GM12874 (cell line): ENCODE data around the gene FGF1.

Source experiments
- TF ChIP-seq, protein P1 (sequence below): IDR thresholded peaks from 2 replicates; pipeline ENCODE4 v1.5.1; 2011; ENCODE audit warnings: low read depth, mild to moderate bottlenecking, control low read depth, low read length, moderate library complexity; ENCODE audit not compliant: insufficient read depth

FGF1 gene

DNA sequence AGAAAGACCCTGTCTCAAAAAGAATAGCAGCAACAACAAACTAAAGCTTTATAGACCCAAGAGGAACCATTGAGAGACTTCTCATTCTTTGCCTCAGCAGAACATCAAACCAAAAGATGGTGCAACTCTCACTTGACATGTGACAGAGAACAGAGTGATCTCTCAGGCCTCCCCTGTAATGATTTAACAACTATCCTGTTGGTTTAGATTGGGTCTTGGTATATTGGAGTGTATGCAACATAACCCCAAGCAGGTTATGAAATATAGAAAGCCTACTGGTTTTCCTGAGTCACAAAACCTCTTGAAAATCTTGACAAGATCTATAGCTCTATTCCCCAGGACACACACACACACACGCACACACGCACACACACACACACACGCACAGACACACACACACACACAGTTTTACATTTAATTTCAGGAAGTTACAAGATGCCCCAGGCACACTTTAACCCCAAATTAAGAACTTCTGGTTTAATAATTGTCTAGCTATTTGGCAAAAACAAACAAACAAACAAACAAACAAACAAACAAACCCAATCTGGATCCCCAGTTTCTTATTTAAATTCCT, 6.5 kb upstream of the FGF1 start:
- TF ChIP-seq, protein P1, sequence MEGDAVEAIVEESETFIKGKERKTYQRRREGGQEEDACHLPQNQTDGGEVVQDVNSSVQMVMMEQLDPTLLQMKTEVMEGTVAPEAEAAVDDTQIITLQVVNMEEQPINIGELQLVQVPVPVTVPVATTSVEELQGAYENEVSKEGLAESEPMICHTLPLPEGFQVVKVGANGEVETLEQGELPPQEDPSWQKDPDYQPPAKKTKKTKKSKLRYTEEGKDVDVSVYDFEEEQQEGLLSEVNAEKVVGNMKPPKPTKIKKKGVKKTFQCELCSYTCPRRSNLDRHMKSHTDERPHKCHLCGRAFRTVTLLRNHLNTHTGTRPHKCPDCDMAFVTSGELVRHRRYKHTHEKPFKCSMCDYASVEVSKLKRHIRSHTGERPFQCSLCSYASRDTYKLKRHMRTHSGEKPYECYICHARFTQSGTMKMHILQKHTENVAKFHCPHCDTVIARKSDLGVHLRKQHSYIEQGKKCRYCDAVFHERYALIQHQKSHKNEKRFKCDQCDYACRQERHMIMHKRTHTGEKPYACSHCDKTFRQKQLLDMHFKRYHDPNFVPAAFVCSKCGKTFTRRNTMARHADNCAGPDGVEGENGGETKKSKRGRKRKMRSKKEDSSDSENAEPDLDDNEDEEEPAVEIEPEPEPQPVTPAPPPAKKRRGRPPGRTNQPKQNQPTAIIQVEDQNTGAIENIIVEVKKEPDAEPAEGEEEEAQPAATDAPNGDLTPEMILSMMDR, result no peak

DNA sequence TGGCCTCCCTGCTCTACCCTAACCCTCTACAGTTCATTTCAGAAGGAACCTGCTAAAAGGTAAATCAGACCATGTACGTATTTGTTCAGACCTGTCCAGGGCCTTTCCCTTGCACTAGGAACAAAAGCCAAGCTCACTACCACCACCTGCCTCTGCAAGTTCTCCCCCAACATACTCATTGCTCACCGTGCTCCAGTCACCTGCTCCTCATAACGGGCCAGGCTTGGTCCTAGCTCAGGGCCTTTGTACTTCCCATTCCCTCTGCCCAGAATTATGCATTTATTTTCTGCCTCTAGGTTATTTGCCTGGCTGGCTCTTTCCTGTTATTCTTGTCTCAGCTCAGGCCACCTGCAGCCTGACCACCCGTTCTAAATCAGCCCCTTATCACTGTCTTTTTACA, 4.8 kb upstream of the FGF1 start:
- TF ChIP-seq, protein P1, result no peak

DNA sequence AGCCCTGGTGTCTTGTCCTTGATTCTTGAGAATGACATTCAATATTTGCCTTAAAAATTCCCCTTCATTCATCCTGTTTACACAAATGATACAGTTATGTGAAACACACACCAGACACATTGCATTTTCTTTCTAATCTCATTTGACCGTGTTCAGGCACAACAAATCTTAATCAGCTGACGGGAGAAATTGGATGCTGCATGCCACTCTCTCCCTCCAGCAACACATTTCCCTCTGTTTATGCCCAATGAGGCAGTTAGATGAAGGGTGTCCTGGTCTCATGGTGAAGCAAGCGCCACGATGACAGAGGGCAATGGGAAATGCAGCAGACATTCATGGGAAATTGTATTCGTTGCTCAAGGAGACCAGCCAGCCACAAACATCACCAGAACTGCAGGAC, 3.2 kb upstream of the FGF1 start:
- TF ChIP-seq, protein P1, result no peak

DNA sequence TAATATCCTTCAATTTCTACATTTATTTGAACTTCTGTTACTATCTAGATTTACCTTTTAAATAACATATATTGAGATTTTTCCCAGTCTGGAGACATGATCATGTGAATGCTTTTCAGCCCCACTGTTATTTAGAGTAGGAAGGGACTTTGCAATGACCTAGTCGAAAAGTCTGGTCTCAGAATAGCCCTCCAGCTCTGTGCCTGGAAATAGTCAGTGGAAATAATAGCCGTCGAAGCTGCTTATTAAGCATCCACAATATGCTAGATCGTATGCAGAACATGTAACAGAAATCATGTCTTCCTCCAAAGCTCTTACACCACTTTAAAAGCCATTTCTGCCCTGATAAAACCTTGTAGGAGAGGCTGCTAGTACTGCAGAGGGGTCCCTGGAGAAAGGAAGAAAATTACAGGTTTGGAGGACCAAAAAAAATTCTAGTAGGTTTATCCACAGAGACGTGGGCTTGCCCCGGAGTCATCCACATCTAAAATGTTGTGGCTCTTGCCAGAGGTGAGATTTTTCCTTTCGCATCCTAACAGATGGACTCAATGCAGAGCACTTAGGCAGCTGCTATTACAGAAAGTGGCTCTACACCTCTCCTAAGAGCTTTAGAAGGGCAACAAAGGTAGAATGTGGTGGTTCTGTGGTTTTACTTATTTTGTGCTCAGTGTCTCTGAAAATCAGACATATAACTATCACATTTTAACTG, 2.5 kb upstream of the FGF1 start:
- TF ChIP-seq, protein P1, result no peak

DNA sequence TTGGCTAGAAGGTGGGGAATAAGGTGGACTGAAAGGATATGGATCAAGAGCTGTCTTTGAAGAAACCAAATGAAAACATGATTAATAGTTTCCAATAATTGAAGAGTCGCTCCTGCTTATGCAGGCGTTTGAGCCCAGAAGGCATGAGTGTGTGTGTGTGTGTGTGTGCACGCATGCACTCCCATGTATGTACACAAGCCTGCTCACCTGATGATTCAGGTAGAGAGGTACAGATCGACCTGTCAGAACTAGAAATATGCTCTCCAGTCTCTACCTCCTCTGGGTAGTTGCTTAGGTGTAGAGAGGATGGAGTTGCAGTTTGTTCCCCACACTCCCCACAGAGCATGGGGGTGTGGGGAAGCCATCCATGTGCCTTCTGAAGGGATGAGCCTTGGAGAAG, 1.1 kb upstream of the FGF1 start:
- TF ChIP-seq, protein P1, result no peak

DNA sequence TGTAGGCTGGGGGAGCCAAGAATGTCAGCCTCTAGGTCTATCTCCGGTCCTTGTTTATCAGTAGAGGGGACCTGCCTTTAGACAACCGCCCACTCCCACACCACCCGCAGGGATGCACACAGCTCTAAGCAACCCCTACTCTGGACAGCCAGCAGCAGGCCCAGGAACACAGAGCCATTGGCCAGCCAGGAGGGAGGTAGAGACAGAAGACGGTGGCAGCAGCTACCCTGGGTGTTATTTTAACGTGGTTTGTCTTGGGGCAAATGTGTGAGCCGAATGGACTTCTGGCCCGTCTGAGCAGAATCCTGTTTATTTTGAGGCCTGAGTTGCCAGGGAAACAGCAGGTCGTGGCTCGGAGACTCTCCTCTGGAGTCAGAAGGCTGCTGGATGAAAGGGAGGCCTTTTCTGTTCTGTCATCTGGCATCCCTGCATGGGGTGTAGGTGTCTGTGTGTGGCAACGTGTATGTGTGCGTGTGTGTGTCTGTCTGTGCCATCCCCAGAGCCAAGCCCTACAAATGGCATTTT, 382 bp upstream of the FGF1 start:
- TF ChIP-seq, protein P1, result no peak

DNA sequence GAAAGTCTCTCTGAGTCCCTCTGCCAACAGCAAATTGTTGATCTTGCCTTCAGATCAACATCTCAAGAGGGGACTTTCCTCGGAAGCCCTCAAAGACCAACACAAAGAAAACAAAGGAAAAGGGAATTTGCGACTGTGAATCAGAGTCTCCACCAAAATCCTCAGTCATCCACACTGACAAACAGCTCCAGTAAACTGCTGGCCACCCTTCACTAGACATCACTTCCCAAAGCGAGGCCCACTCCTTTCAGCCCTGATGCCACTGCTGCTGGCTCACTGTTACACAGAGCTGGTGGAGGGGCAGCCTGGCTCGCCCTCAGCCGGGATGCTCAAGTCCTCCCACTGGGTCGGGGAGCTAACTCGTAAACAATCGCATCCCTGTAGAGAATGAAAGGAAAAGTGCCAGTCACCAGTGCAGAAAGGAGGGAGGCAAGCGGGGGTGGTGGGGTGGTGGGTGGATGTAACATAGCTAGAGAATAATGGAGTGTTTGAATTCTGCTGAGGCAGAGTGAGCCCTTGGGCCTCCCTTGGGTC, 1.3 kb downstream of the FGF1 start:
- TF ChIP-seq, protein P1, result no peak
